Kidney (tissue), 14 donors: ENCODE measurements around the gene ISCA2. TPM values are rescaled to one million over a fixed set of nuclear protein-coding genes. Genes with fewer than 3 reads are reported as not detected.

Experiments
- DNase-seq, 5 donors: peaks; one replicate each; pipeline ENCODE4 v3.0.0-alpha.2; 2013 to 2020
- FAIRE-seq: peaks from 2 replicates; lab custom pipeline; 2012; peaks lifted over from hg19 to GRCh38; lab: Jason Lieb, UNC
- H3K27ac ChIP-seq, 2 donors: one replicate each; pipeline ENCODE4 v1.7.0; 2013; ENCODE audit warnings: low read depth in 2 of 2, low read length in 2 of 2, inconsistent platforms in 1 of 2
- H3K27me3 ChIP-seq: one replicate; pipeline ENCODE4 v1.7.1; 2013; ENCODE audit warnings: low read length, inconsistent platforms; ENCODE audit not compliant: control insufficient read depth, insufficient read depth
- H3K36me3 ChIP-seq, 3 donors: one replicate each; pipeline versions ENCODE4 v1.7.0 to v1.7.1; 2013; ENCODE audit warnings: low read length in 3 of 3, control low read depth in 1 of 3, inconsistent platforms in 1 of 3; ENCODE audit not compliant: insufficient read depth in 3 of 3, control insufficient read depth in 2 of 3
- H3K4me1 ChIP-seq, 3 donors: one replicate each; pipeline versions ENCODE4 v1.7.0 to v1.7.1; 2013; ENCODE audit warnings: low read length in 3 of 3, inconsistent platforms in 1 of 3, low read depth in 1 of 3; ENCODE audit not compliant: control insufficient read depth in 2 of 3, insufficient read depth in 2 of 3
- H3K4me3 ChIP-seq, 3 donors: one replicate each; pipeline versions ENCODE4 v1.7.0 to v1.8.1; 2013; ENCODE audit warnings: low read length in 3 of 3, control low read depth in 1 of 3, inconsistent platforms in 1 of 3
- H3K9ac ChIP-seq, 3 donors: one replicate each; pipeline versions ENCODE4 v1.7.0 to v1.7.1; 2013; ENCODE audit warnings: low read length in 3 of 3, control low read depth in 1 of 3, inconsistent platforms in 1 of 3
- H3K9me3 ChIP-seq, 3 donors: one replicate each; pipeline versions ENCODE4 v1.7.0 to v1.7.1; 2013; ENCODE audit warnings: low read length in 3 of 3, control low read depth in 1 of 3, inconsistent platforms in 1 of 3; ENCODE audit not compliant: control insufficient read depth in 2 of 3, insufficient read depth in 1 of 3
- intact Hi-C: fragments of 100-400 bp; cut with DNase I; formaldehyde crosslinking; loops from one replicate; pipeline ENCODE4 v1.11.1; 2022
- polyA plus RNA-seq: library from polyadenylated mRNA; stranded (reverse); fragments of 350-450 nt; fragmentation: Illumina TruSeq; extraction: RNeasy Lipid Tissue Mini Kit (QIAGEN cat#74804); gene quantifications from one replicate; pipeline ENCODE4 v1.2.3, GENCODE V29; 2014; ENCODE audit warnings: low read depth, low replicate concordance; ENCODE audit not compliant: insufficient read depth
- total RNA-seq: library from RNA; stranded (reverse); fragmentation: NEBNext Ultra II Directional; extraction: Animal tissue kit (Norgen Biotek cat#: 25700); gene quantifications from one replicate; pipeline ENCODE4 v1.2.1, GENCODE V29; 2021
- TF ChIP-seq, protein P1 (sequence below): IDR thresholded peaks from 3 replicates; pipeline ENCODE4 v1.5.1; 2012; ENCODE audit warnings: mild to moderate bottlenecking, moderate library complexity, borderline replicate concordance; ENCODE audit not compliant: insufficient read depth; ENCODE audit errors: extremely low read depth
- donor health status: control.
- donor health status: control.
- donor health status: control.
- donor health status: control.
- donor health status: control.
- donor health status: DM: yes; HTN: yes; CAD: no.
- donor health status: Normal renal cell carcinoma (clear cell type).

ISCA2 gene
- total and polyA plus RNA-seq, 2 donors from 2014 or later, result 27.1 to 60.1 TPM

DNA sequence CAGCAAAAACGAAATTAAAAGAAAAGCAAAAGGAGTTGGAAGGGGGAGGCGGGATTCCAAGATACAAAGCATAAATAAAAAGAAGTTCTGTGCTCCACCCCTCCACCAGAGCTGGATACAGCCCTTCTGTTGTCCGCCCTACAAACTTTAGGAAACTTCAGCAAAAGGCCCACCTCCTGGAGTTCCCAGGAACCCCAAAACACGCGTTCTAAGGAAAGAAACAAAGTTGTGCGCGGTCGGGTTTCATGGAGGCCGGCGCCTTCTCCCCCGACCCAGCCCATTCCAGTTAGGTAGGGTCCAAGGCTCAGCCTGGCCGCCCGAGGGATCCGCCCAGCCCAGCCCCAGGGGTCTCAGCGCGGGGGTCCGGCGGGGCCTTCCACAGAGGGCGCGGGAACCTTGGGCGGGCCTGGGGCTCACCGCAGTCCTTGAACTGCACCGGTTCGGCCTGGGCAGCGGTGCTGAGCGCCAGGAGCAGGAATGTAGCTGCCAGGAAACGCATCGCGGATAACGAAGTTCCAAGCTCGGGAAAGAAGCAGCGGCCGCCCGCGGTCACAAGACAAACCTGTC, 706 bp upstream of the ISCA2 start, which contains the start of gene NPC2:
Gene NPC2, minus strand, starts transcription at position 530 of the 567 bp plus-strand sequence. Its CDS starts 31 bp downstream, at position 499.
- Histone ChIP-seq H3K9me3 (no peaks in the 10 kb centered on the region), H3K9ac (peak within 1 kb of the TSS; percentile 86 to 95 (median 89)), H3K36me3 (no peaks in the 10 kb centered on the region), H3K27ac (peak within 1 kb of the TSS; percentile 96 to 97), H3K4me1 (peaks cover 2 to 11% (median 6%) of the 10 kb centered on the region in 3 donors), H3K27me3 (no peaks in the 10 kb centered on the region), H3K4me3 (peak within 1 kb of the TSS; percentile 94 to 96 (median 94))
- TF ChIP-seq, protein P1, sequence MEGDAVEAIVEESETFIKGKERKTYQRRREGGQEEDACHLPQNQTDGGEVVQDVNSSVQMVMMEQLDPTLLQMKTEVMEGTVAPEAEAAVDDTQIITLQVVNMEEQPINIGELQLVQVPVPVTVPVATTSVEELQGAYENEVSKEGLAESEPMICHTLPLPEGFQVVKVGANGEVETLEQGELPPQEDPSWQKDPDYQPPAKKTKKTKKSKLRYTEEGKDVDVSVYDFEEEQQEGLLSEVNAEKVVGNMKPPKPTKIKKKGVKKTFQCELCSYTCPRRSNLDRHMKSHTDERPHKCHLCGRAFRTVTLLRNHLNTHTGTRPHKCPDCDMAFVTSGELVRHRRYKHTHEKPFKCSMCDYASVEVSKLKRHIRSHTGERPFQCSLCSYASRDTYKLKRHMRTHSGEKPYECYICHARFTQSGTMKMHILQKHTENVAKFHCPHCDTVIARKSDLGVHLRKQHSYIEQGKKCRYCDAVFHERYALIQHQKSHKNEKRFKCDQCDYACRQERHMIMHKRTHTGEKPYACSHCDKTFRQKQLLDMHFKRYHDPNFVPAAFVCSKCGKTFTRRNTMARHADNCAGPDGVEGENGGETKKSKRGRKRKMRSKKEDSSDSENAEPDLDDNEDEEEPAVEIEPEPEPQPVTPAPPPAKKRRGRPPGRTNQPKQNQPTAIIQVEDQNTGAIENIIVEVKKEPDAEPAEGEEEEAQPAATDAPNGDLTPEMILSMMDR, result no peak
- intact Hi-C loops, result no loop called here
- FAIRE-seq, result no peak
- DNase-seq, result no peak

DNA sequence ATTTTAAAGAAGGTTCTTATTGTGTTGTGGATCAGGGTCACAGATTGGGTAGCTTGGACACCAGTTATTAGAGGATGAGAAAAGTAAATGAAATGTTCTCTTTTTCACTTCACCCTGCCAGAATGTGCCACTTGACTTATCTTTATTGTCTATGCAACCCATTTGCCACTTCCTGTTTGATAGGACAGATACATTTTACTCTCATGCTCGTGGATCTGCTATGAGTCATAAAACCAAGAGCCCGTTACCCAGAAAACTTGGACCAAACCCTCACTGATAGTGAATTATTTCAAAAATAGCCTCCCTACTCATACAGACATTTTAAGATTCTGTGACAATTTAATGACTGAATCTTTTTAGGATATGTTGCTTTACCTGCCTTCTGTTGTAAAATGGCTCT, 1.8 kb downstream of the ISCA2 start:
- TF ChIP-seq, protein P1, result no peak
- FAIRE-seq (no peak), DNase-seq (no peak)
- no peaks in the 10 kb centered on the region for H3K36me3 ChIP-seq
- H3K9ac ChIP-seq, result no peak overlapping the region
- intact Hi-C loops, result no loop called here
- no peaks in the 10 kb centered on the region for H3K27me3 ChIP-seq
- H3K4me1 ChIP-seq, result peaks cover 2 to 9% (median 6%) of the 10 kb centered on the region in 3 donors
- H3K9me3 ChIP-seq, result no peaks in the 10 kb centered on the region
- H3K4me3 ChIP-seq, result no peak overlapping the region
- no peak overlapping the region for H3K27ac ChIP-seq

DNA sequence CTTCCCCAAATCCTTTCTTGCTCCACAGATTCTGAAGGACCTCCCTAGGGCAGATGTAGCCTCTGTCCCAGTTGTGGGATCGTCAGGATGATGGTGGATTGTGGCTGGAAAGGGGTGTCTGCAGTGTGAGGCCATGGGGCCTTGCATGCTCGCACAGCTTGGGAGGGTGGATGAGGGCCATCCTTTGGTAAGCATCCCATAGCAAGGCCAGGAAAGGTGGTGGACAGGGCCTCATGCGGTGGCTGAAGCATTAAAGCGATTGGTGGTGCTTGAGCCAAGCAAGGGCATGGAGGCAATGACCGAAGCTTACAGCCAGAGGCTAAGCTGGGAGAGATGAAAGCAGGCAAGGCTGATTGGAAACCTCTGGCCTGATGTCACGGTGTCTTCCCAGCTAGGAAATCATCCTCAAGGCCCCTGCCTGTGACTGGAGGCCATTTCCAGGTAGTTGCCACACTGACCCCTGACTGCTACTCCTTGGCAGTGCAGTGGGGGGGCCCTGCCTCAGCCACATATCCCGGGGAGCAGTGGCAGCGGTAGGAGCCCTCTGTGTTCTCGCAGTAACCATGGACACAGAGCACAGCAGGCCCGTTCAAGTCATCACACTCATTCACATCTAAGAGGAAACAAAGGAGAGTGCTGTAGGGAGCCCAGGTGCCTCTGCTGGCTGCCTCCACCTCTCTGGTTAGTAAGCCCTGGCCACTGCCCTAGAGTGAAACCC, 7.0 kb downstream of the ISCA2 start:
- H3K36me3 ChIP-seq, result no peaks in the 10 kb centered on the region
- intact Hi-C loops, result no loop called here
- H3K4me3 ChIP-seq, result no peak overlapping the region
- DNase-seq (no peak), FAIRE-seq (no peak)
- H3K27me3 ChIP-seq, result no peaks in the 10 kb centered on the region
- H3K27ac ChIP-seq, result no peak overlapping the region
- no peak overlapping the region for H3K9ac ChIP-seq
- TF ChIP-seq, protein P1, result no peak
- H3K4me1 ChIP-seq, result no peaks in the 10 kb centered on the region
- H3K9me3 ChIP-seq, result no peaks in the 10 kb centered on the region
